ENCODE results near the gene ISG15.
A peak's percentile ranks its signal among the peaks of the same experiment; 100 is the strongest.

ISG15 gene

GRCh38 chr1:991895-992294, 21.4 kb upstream of the ISG15 start:
- no peak for TF ChIP-seq USF1 (IDR thresholded peaks at IDR 0.05)
- no peak for TF ChIP-seq EGR1 (IDR thresholded peaks at IDR 0.05)
- no peak for TF ChIP-seq CEBPB (IDR thresholded peaks at IDR 0.05)
- TF ChIP-seq NFIC (IDR thresholded peaks at IDR 0.05): no peak
- TF ChIP-seq ZBTB7A (IDR thresholded peaks at IDR 0.05; ENCODE audit: low read depth): no peak
- no peak for TF ChIP-seq RAD21 (IDR thresholded peaks at IDR 0.05; ENCODE audit: low read depth)
- TF ChIP-seq TAF1 (IDR thresholded peaks at IDR 0.05; ENCODE audit: low read depth): no peak
- no peak for TF ChIP-seq TCF12 (IDR thresholded peaks at IDR 0.05; ENCODE audit: low read depth)

- TF ChIP-seq YY1 (IDR thresholded peaks at IDR 0.05; ENCODE audit: low read depth) (no peak), ZBTB7A (IDR thresholded peaks at IDR 0.05; ENCODE audit: low read depth) (no peak), EP300 (IDR thresholded peaks at IDR 0.05; ENCODE audit: borderline replicate concordance) (no peak), MAX (IDR thresholded peaks at IDR 0.05) (no peak), TCF12 (IDR thresholded peaks at IDR 0.05; ENCODE audit: low read depth) (no peak), EGR1 (IDR thresholded peaks at IDR 0.05) (no peak), TEAD4 (IDR thresholded peaks at IDR 0.05) (no peak), FOXM1 (IDR thresholded peaks at IDR 0.05; ENCODE audit: borderline replicate concordance, low read depth) (no peak), RAD21 (IDR thresholded peaks at IDR 0.05; ENCODE audit: low read depth) (no peak), NFIC (IDR thresholded peaks at IDR 0.05) (no peak), USF1 (IDR thresholded peaks at IDR 0.05) (no peak), REST (IDR thresholded peaks at IDR 0.05; ENCODE audit: low read depth) (no peak), TAF1 (IDR thresholded peaks at IDR 0.05; ENCODE audit: low read depth) (no peak), CREB1 (IDR thresholded peaks at IDR 0.05; ENCODE audit: low read depth) (no peak), CEBPB (IDR thresholded peaks at IDR 0.05) (no peak)
These were observed 20.9 kb upstream of the ISG15 start for GRCh38 chr1:992362-992761.

- TF ChIP-seq ZBTB7A (IDR thresholded peaks at IDR 0.05; ENCODE audit: low read depth) (no peak), TAF1 (IDR thresholded peaks at IDR 0.05; ENCODE audit: low read depth) (no peak), EP300 (IDR thresholded peaks at IDR 0.05; ENCODE audit: borderline replicate concordance) (no peak), TCF12 (IDR thresholded peaks at IDR 0.05; ENCODE audit: low read depth) (no peak)
These were observed 19.8 kb upstream of the ISG15 start for GRCh38 chr1:993379-993995.

GRCh38 chr1:995665-996633, 17.3 kb upstream of the ISG15 start:
- TF ChIP-seq REST (IDR thresholded peaks at IDR 0.05; ENCODE audit: low read depth) (no peak), TEAD4 (IDR thresholded peaks at IDR 0.05) (no peak)

GRCh38 chr1:996851-997712, 16.2 kb upstream of the ISG15 start:
- TF ChIP-seq NFIC (IDR thresholded peaks at IDR 0.05) (no peak), ZBTB7A (IDR thresholded peaks at IDR 0.05; ENCODE audit: low read depth) (0 out of 2 replicates have a peak, but pooled peaks have one; percentile 27), EGR1 (IDR thresholded peaks at IDR 0.05) (no peak), FOXM1 (IDR thresholded peaks at IDR 0.05; ENCODE audit: borderline replicate concordance, low read depth) (no peak)

GRCh38 chr1:997713-997992, 15.6 kb upstream of the ISG15 start:
- TF ChIP-seq EGR1 (IDR thresholded peaks at IDR 0.05) (no peak), TEAD4 (IDR thresholded peaks at IDR 0.05) (no peak), CEBPB (IDR thresholded peaks at IDR 0.05) (no peak), USF1 (IDR thresholded peaks at IDR 0.05) (no peak), NFIC (IDR thresholded peaks at IDR 0.05) (no peak), CREB1 (IDR thresholded peaks at IDR 0.05; ENCODE audit: low read depth) (no peak), TAF1 (IDR thresholded peaks at IDR 0.05; ENCODE audit: low read depth) (no peak), EP300 (IDR thresholded peaks at IDR 0.05; ENCODE audit: borderline replicate concordance) (no peak), YY1 (IDR thresholded peaks at IDR 0.05; ENCODE audit: low read depth) (no peak), TCF12 (IDR thresholded peaks at IDR 0.05; ENCODE audit: low read depth) (no peak), MAX (IDR thresholded peaks at IDR 0.05) (no peak), ZBTB7A (IDR thresholded peaks at IDR 0.05; ENCODE audit: low read depth) (no peak), REST (IDR thresholded peaks at IDR 0.05; ENCODE audit: low read depth) (no peak), FOXM1 (IDR thresholded peaks at IDR 0.05; ENCODE audit: borderline replicate concordance, low read depth) (no peak), RAD21 (IDR thresholded peaks at IDR 0.05; ENCODE audit: low read depth) (no peak)

Measured in Ishikawa (cell line).